ENCODE results near the gene MRTFB.

DNA sequence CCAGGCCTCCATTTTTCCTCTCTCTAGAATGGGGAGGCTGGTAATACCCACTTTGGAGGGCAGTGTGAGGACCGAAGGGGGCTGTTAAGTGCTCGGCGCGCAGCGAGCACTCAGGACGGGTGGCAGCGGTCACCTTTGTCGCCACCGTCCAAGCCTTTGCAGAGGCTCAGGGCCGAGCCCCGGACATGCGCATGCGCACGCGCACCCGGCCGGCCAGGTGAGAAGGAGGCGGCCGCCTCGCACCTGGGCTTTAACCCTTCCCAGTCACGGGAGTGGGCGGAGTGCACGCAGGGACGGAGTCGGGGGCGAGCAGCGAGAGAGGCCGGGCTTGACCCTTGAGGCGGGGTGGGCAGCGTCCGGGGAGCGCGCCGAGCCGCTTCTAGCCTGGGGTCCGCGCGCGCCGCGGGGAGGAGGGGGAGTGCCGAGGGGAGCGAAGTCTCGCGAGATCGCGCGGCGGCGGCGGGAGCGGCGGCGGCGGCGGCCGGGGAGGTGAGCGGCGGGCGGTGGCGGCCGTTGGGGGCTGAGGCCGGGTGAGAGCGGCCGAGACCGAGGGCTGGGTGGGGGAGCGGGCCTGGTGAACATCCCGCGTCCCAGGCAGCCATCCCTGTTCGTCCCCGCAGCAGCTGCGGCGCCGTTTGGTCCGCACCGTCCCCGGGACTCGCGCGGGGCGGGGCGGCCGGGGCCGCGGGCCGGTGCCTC, at the start of gene MRTFB:
- TF ChIP-seq, protein P1, sequence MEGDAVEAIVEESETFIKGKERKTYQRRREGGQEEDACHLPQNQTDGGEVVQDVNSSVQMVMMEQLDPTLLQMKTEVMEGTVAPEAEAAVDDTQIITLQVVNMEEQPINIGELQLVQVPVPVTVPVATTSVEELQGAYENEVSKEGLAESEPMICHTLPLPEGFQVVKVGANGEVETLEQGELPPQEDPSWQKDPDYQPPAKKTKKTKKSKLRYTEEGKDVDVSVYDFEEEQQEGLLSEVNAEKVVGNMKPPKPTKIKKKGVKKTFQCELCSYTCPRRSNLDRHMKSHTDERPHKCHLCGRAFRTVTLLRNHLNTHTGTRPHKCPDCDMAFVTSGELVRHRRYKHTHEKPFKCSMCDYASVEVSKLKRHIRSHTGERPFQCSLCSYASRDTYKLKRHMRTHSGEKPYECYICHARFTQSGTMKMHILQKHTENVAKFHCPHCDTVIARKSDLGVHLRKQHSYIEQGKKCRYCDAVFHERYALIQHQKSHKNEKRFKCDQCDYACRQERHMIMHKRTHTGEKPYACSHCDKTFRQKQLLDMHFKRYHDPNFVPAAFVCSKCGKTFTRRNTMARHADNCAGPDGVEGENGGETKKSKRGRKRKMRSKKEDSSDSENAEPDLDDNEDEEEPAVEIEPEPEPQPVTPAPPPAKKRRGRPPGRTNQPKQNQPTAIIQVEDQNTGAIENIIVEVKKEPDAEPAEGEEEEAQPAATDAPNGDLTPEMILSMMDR (IDR thresholded peaks at IDR 0.05; ENCODE audit: insufficient read depth, low read length) = no peak
- no peak for TF ChIP-seq POLR2AphosphoS5 (IDR thresholded peaks at IDR 0.05; ENCODE audit: low read depth)

All from HL-60 (cell line).